GM18867 (cell line): ENCODE measurements around the gene PDZRN4.
"Not testable (repeated sequence)": the region's sequence is repeated elsewhere in the genome, so short reads cannot be mapped to it uniquely, and the experiment has no call there.

Experiments
- ATAC-seq: cut with Tn5 transposase; IDR thresholded peaks from one replicate; pipeline ENCODE4 v1.9.1; 2021; ENCODE audit warnings: mild to moderate bottlenecking, moderate library complexity; ENCODE audit not compliant: unreplicated experiment

The PDZRN4 gene

GRCh38 chr12:41504976-41505375, 316.9 kb downstream of the PDZRN4 start:
- ATAC-seq: no peak

DNA sequence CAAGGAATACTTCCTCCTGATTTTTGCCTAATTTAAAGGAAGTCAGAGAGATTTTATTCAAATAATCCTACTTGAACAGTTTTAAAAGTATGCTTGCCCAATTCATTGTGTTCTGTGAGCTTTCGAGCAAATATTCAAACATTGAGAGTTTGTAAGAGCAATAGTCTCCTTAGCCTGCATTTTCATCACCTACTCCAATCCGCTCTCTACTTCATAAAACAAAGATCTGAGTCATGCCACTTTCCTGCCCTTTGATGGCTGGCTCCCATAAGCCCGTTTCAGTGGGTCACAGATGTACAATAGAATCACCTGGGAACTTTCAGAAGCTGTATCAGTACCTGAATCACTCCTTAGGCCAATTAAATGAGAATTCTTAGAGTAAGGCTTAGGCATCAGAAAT, 319.2 kb downstream of the PDZRN4 start:
- ATAC-seq: no peak

DNA sequence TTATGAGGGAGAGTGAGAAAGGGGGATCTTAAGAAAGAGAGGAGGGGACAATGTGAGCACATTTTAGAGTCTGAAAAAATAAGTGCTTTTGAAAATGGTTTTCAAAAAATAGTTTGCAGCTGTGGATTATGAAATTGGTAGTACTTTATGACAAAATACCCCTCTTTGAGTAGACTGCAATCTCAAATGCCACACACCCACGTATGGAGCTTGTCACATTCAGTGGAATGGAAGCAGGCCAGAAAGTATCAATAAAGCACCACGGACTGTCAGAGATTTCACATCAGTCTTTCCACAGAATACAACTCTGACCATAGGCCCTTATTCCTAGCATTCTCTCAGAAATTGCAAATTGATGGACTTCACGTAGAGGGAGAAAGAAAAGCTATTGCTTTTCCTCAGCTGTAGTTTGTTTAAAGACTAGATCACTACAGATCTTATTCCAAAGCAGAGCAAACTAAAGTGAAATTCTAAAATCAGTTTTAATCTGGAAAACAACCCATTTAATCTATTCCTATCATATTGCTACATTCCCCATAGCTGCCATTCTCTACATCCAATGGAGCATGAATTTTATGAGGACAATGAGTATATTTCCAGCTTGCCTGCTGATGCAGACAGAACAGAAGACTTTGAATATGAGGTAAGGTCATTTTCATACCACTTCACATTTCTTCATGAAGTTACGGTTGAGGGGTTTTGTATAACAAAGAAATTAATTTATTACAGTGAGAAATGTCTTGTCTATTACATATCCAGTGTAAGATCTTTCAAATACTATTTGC, 321.3 kb downstream of the PDZRN4 start:
- ATAC-seq: no peak

GRCh38 chr12:41510470-41510869, 322.4 kb downstream of the PDZRN4 start:
- no peak for ATAC-seq

- ATAC-seq: no peak
Observed at GRCh38 chr12:41511247-41511646, 323.1 kb downstream of the PDZRN4 start.

DNA sequence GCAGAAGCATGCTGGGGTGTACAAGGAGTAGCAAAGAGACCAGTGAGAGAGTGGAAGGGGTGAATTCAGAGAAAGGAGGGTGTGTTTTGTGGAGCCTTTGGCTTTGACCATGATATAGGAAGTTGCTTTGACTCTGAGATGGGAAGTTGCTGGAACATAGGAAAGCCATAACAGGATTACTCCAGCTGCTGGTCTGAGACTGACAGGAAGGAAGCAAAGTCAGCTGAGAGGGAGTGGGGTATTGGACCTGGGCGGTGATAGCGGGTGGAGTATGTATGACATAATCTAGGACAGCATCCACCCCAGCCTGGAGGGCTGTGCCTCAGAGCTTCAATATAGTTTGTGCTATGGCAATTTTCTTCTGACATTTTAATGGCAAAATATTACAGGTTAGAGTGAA, 324.4 kb downstream of the PDZRN4 start:
- ATAC-seq: no peak

DNA sequence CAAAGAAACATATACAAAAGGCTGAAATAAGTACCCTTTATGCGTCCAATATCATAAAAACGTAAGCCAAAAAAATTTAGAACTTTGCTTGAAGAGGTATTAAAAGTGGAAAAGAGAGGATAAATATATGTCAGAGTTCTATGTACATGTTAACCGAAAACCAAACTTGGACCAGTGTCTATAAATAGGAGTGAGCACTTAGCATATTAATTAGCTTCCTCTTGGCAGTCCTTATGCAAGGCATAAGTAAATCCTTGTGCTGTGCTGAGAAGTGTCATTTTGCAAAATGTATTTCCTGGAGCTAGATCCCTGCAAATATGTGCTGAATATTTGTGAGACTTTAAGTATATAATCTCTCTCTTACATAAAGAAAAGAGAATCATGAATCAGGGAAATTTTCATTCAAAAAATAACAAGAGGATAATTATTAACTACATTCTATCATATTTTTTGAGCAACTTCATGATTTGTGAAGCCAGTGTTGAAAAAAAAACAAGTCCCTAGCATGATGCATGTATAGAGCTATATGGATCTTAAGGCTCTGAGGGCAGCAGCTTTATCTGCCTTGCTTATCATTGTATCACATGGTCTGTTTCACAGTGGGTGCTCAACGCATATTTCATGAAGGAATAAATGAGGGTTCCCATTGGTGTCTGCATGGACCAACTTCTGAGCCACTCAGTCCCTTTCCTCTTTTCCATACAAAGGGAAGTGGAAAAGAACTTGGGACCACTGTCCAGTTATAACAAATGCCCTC, 326.1 kb downstream of the PDZRN4 start:
- ATAC-seq: no peak

- no peak for ATAC-seq
Observed at GRCh38 chr12:41514907-41515306, 326.8 kb downstream of the PDZRN4 start.

GRCh38 chr12:41515953-41516352, 327.8 kb downstream of the PDZRN4 start:
- ATAC-seq: no peak

- ATAC-seq: no peak
Observed at GRCh38 chr12:41520869-41521268, 332.7 kb downstream of the PDZRN4 start.

DNA sequence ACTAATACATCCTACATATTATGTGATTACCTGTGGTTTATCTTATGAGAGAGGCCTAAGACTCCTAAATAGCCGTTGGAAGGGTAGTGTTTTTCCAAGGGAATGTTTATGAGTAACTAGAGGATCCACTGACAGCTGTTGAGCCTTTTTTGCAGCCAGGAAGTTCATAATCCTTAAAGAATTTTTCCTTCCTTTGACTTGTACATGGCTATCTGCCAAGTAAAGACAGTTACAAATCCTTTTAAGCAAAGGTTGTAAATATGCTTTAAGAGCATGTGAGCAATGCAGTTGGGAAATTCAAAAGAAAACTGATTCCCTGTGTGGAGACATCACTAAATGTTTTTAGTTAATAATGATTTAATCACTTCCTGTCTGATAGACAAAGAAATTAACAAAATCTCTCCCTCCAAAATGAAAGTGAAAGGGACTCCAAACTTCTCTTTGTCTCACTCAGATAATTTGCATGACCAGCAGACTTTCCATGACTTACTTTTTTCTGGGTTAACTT, 333.8 kb downstream of the PDZRN4 start:
- ATAC-seq: peak; percentile 81

DNA sequence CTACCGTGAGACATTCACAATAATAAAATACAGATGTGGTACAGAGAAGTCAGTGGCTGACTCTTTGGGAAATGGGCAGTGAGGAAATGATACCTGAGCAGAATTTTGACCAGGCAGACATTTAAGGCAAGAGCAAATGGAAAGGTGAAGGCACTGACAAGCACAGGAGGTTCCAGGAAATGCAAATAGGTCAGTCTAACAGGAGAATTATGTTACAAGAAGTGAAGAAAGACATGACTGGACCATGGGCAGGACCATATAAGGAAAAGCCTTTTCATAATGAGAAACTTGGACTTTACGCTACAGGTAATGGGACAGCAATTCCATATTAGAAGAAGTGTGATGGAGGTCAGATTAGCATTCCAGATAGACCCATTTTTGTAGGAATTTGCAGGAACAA, 338.9 kb downstream of the PDZRN4 start:
- ATAC-seq: no peak

GRCh38 chr12:41527534-41528116, 339.5 kb downstream of the PDZRN4 start:
- ATAC-seq: no peak

DNA sequence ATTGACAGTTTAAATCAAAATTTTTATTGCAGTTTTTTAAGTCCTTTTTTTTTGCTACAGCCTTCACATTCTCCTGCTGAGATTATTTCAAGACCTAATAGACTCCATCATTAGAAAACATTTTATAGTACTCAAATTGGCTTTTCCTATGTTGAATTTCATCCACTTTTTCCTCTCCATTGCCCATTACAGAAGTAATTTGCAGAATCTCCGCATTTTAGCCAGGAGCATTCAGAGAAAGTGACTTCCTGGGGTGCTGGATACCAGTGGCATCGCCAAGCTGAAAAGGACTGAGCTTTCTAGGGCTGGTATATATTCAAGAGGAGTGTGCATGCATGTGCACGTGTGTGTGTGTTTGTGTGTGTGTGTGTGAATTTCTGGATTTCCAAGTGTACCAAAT, 340.8 kb downstream of the PDZRN4 start:
- no peak for ATAC-seq

DNA sequence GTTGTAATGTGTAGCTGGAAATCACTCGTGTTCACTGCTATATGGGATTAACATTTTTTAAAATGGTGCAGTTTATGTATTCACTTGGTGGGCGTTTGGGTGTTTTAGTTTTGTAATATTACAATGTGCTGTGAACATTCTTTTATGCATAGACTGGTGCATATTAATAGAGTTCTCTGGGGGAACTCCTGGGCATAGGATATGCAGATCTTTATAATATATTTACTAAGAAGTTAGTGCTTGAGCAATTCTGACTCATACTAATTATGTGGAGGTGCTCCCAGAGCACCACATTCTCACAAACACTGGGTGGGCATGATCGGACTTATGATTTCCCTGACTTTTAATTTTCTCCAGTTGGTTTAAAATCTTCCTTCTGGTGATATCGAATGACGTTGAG, 342.3 kb downstream of the PDZRN4 start:
- no peak for ATAC-seq

DNA sequence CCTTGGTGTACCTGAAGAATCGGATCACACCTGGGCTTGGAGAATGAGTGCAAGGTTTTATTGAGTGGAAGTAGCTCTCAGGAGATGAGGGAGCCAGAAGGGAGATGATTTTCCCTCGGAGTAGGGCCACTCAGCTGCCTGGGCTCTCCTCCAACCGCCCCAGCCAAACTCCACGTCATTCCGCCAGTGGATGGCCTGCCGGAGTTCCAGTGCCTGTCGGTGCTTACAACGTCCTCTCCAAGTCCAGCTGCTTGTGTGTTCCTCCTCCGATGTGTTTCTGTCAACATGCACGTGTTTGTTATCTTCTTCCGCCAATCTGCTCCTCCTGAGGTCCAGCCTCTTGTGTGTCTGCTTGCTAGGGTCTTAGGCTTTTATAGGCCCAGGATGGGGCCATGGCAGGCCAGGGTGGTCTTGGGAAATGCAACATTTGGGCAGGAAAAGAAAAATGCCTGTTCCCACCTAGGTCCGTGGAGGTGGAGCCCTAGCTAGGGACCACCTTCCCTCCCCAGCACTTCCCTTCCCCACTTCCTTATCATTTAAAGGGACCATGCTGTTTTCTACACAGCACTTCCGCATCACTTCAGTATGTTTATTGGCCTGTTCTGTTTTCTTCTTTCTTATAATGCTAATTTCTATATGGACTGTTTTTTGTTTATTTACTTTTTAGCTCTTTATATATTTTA, 343.2 kb downstream of the PDZRN4 start:
- ATAC-seq: no peak

GRCh38 chr12:41532072-41532471, 344.0 kb downstream of the PDZRN4 start:
- no peak for ATAC-seq

- ATAC-seq: no peak
Observed at GRCh38 chr12:41536813-41537490, 348.8 kb downstream of the PDZRN4 start.

- no peak for ATAC-seq
Observed at GRCh38 chr12:41537522-41537921, 349.4 kb downstream of the PDZRN4 start.

DNA sequence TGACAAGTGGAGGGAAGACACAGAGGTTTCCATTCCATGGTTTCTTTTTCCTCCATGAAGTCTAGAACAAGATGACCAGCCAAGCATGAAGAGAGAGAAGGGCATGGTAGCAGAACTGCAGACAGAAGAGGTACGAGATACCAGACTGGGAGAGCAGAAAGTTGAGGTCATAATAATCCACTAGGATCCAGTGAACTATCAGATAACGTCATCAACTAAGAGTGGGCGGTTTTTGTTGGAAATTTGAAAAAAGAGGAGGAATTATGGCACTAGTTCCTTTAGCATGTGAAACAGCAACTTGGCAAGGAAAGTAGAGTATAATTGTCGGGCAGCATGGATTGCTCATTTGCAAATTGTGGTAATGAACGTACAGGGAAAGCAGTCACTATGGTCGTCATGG, 357.6 kb downstream of the PDZRN4 start:
- ATAC-seq: no peak

- ATAC-seq: not testable (repeated sequence)
Observed at GRCh38 chr12:41547071-41547470, 359.0 kb downstream of the PDZRN4 start.
